Neural progenitor cell (in vitro differentiated cells): ENCODE results near the gene CDR2L.

Experiments used
- CTCF ChIP-seq: fragments of 200-600 bp; sonication (generic); IDR thresholded peaks from 2 replicates; pipeline ENCODE4 v1.5.1; 2017; ENCODE audit warnings: antibody characterized with exemption, mild to moderate bottlenecking
- EZH2 ChIP-seq: fragments of 200-600 bp; sonication (generic); IDR thresholded peaks from 2 replicates; pipeline ENCODE4 v1.6.1; 2017; ENCODE audit warnings: antibody characterized with exemption, mild to moderate bottlenecking, moderate library complexity

- no peak for TF ChIP-seq CTCF
- no peak for TF ChIP-seq EZH2
Observed at GRCh38 chr17:74962622-74963394, 24.6 kb upstream of the CDR2L start.
